C4-2B (cell line): ENCODE results near the gene FNDC3B.
"Not testable (repeated sequence)": the region's sequence is repeated elsewhere in the genome, so short reads cannot be mapped to it uniquely, and the experiment has no call there.

ENCODE experiments used
- ZFX ChIP-seq: fragments of 450-650 bp; IDR thresholded peaks from 2 replicates; pipeline ENCODE4 v1.6.1; 2017
- TF ChIP-seq, protein P1 (sequence below): fragments of 450-650 bp; conservative IDR thresholded peaks from 2 replicates; pipeline ENCODE4 v1.5.1; 2017; ENCODE audit warnings: mild to moderate bottlenecking

DNA sequence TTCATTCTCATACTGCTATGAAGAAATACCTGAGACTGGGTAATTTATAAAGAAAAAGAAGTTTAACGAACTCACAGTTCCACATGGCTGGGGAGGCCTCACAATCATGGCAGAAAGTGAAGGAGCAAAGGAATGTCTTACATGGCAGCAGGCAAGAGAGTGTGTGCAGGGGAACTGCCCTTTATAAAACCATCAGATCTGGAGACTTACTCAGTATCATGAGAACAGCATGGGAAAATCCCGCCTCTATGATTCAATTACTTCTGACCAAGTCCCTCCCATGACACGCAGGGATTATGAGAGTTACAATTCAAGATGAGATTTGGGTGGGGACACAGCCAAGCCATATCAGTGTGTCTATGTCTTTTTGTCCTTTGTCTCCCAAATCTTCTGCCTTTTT lies 49.1 kb upstream of the FNDC3B start:
- TF ChIP-seq, protein P1, sequence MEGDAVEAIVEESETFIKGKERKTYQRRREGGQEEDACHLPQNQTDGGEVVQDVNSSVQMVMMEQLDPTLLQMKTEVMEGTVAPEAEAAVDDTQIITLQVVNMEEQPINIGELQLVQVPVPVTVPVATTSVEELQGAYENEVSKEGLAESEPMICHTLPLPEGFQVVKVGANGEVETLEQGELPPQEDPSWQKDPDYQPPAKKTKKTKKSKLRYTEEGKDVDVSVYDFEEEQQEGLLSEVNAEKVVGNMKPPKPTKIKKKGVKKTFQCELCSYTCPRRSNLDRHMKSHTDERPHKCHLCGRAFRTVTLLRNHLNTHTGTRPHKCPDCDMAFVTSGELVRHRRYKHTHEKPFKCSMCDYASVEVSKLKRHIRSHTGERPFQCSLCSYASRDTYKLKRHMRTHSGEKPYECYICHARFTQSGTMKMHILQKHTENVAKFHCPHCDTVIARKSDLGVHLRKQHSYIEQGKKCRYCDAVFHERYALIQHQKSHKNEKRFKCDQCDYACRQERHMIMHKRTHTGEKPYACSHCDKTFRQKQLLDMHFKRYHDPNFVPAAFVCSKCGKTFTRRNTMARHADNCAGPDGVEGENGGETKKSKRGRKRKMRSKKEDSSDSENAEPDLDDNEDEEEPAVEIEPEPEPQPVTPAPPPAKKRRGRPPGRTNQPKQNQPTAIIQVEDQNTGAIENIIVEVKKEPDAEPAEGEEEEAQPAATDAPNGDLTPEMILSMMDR, result not testable (repeated sequence)
- TF ChIP-seq ZFX, result not testable (repeated sequence)
